GM21529 (cell line): Measurements from ENCODE around the gene RABAC1.
"Not testable (repeated sequence)": the region's sequence is repeated elsewhere in the genome, so short reads cannot be mapped to it uniquely, and the experiment has no call there.

Experiments used
- ATAC-seq: cut with Tn5 transposase; IDR thresholded peaks from one replicate; pipeline ENCODE4 v1.9.1; 2021; ENCODE audit not compliant: unreplicated experiment

The RABAC1 gene, protein sequence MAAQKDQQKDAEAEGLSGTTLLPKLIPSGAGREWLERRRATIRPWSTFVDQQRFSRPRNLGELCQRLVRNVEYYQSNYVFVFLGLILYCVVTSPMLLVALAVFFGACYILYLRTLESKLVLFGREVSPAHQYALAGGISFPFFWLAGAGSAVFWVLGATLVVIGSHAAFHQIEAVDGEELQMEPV

GRCh38 chr19:41959056-41960053 lies at the start of gene RABAC1:
Gene RABAC1 (minus strand): TSS chr19:41959321. CDS start chr19:41959292, 29 bp downstream.
- ATAC-seq, result peak; percentile 77

DNA sequence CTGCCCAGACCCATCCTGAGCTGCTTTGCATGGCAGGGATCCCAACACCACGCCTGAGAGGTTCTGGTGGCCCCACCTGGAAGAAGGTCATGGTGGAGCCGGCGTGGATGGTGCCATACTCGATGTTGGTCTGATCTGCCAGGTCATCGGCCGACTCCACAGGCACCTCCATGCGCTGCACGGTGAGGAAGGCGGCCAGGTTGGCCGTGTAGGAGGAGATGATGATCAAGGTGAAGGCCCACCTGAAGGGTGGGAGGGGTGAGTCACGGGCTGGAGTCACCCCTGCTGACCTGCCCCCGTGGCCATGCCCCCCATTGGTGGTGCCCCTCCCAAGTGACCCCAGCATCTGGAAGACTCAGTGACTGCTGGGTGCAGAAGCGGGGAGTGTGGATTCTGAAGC lies 47.4 kb upstream of the RABAC1 start:
- no peak for ATAC-seq

GRCh38 chr19:42005504-42005903 lies 46.4 kb upstream of the RABAC1 start:
- ATAC-seq, result no peak

GRCh38 chr19:42003506-42004294 lies 44.6 kb upstream of the RABAC1 start:
- ATAC-seq, result no peak

- no peak for ATAC-seq
These were observed 40.7 kb upstream of the RABAC1 start for GRCh38 chr19:41999878-42000208.

DNA sequence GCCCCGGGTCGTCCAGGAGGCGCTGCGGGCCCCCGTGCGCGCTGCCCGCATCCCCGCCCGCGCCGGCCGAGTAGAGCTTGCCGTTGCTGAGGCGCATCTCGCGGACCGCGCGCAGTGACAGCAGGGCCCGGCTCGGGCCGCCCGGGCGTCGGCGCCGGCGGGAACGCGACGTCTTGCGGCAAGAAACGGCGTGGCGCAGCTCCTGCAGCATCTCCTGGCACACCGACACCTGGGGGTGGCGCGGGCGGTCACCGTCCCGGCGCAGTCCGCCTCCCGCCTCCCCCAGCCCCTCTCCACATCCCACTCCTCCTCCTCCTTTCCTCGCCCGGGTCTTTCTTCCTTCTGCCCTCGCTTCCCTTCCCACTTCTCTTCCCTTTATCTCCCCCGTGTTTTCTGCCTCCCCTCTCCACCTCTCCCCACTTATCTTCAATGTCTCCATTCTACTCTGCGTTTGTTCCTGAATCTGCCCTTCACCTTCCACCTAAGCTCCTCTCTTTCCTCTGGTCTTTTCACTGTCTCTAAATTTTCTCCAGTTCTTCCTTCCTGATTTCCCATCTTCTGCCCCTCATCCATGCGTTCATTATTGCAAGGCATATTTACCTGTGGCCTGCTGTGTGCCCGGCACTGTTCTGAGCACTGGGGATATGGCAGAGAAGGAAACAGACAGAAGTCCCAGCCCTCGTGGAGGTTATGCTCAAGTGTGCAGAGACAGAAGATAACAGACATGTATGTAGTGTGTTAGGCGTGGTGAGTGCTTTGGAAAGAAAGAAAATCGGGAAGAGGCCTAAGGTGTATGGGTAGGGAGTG lies 40.2 kb upstream of the RABAC1 start:
- ATAC-seq, result no peak

DNA sequence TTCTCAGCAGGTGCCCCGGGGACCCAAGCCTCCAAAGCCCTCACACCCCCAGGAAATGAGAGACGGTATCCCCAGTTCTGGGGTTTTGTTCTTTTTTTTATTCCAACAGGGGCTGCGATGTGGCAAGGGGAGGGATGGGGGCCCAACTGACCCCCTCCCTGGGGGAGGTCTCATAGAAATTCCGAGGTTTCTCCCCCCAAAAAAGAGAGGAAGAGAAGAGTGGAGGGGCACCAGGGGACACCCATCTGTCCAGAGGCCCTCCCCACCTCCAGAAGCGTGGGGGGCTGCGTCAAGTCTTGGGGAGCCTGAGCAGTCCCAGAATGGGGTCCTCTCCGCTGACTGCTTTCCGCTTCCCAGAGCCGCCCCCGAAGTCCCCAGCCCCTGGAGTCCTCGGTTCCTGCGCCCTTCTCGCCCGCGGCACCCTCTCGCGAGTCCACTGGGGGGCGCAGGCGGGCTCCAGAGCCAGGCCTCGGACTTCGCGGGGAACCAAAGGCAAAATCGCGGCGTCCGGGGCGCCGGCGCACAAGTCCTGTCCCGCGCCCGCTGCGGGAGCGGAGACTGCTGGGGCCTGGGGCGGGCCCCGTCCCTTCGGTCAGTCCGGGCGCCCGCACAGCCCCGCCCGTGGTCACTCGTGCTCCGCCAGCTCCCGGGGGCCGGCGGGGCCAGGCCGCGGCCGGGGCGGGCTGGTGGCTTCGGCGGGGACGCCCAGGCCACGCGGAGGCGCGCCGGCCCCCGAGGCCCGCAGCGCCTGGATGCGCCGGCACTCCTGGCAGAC lies 39.3 kb upstream of the RABAC1 start:
- ATAC-seq, result no peak

- no peak for ATAC-seq
These were observed 38.7 kb upstream of the RABAC1 start for GRCh38 chr19:41997851-41998229.

- no peak for ATAC-seq
These were observed 38.2 kb upstream of the RABAC1 start for GRCh38 chr19:41997121-41997850.

DNA sequence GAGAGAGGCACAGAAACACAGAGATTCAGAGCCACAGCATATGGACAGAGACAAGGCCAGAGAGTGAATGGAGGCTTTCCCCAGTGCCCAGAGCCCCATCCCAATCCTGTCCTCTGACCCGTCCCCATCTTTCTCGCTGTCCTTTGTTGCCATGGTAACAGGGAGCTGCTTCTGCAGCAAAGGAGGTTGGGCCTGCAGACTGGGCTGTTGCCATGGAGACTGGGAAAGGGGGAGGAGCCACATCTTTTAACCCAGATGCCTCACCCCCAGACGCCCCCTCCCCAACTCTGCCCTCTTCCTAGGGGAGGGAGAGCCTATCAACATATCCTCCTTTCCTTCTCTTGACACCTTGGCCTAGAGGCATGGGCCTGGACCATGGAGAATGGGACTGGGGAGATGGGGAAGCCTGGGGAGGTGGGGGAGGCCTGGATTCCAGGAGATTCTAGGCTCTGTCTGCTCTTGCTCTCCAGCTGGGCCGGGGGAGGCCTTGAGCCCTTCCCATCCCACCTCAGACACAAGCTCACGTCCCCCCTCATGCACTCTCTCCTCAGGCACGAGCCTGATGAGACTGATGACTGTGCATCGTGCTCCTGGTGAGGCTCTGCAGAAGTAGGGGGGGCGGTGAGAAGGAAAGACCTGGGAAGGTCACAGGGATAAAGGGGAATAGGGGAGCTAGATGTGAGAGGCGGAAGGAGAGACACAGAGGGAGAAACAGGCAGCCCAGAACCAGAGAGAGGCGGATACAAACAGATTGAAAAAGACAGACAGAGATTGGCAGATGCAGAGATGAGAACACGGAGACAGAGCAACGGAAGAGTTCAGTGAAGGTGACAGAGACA lies 37.1 kb upstream of the RABAC1 start:
- no peak for ATAC-seq

DNA sequence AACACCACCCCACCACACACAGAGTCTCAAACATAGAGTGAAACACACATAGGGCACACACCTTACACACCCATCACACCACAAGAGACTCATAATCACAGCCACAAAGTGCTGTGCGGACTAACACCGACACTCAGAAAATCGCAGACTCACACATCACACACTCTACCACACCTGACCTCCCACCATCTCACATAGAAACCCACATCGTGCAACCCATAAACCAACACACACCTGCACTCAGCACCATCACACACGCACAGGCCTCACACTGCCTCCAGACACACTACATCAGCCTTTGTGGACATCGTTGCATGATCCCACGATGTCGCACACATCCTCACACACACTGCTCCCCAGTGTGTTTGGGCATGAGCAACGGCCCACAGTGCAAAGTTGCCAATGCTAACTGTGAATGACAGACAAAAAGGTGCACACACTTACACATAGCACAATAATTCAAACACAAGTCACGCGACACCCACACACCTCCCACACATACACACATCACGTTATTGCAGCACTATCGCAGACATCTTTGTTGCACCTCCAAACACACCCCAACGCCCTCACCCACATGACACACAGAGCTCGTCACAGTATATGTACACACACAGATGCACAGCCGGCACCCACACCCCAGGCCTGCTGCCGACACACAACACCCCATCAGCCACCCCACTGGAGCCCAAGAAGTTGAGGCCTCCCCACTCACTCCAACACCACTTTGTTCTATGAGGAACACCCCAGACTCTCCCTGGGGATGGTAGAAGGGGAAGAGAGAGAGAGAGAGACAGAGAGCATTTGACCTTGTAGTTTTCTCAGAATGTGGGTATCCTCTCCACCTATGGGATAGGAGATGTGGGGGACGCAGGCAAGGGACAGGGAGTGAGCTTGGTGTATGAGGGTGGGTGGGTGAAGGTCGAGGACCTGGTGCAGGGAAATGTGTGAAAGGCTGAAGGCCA lies 36.2 kb upstream of the RABAC1 start:
- ATAC-seq, result no peak

DNA sequence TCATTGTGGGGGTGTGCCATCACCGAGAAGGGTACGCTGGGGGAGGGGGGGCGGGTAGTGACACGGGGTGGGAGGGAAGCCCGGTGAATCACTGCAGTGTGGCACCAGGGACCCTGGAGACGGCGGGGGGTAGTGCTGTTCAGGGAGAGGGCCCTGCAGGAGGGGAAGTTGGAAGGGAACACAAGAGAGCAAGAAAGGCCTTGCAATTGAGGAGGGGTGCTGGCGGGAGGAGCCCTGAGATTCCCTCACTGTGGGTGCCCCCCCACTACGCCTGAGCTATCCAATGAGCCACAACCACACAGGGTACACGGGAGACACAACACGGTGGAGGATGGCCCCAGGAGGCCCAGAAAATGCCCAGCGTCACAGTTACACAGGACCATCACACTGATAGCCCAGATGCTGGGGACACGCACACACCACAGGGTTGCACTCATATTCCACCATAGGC lies 35.4 kb upstream of the RABAC1 start:
- no peak for ATAC-seq

DNA sequence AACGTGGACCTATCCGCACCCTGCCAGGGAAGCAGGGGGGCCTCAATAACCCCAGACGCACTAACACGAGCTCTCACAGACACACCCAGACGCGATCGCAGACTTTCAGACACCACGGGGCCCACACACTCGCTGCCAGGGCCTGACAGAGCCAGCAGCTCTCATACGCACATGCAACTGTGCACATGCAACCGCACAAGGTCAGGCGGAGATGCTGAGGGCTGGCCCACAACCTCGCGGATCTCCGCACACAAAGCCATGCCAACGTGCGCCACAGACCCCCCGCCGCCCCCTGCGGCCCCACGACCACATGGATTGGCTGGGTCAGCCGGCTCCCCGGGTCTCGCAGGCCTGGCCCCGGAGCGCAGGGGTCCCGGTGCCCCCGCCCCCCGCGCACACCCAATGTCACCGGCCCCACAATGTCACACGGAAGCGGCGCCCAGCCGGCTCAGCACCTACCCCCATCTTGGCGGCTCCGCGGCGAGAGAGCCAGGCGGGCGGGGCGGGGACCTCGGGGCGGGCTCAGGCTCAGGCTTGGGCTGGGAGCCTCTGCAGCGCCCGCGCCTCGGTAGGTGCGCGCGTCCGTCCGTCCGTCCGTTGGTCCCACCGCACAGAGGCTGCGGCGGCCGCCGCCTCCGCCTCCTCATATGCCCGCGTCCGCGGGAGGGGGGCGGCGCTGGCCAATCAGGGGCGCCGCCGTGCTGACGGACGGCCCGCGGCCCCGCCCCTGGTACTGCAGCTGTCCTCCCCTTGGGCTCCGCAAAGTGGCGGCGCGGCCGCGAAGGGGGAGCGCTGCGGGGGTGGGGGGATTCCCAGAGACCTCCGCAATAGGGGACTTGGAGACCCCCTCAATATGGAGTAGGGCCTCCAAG lies 34.7 kb upstream of the RABAC1 start, which contains the start of gene ATP1A3:
Gene ATP1A3 (minus strand): TSS at position 619 of the 872 bp plus-strand sequence. CDS start 154 bp downstream, at position 465.
- ATAC-seq, result no peak

- not testable (repeated sequence) for ATAC-seq
These were observed 32.9 kb upstream of the RABAC1 start for GRCh38 chr19:41991925-41992569.

DNA sequence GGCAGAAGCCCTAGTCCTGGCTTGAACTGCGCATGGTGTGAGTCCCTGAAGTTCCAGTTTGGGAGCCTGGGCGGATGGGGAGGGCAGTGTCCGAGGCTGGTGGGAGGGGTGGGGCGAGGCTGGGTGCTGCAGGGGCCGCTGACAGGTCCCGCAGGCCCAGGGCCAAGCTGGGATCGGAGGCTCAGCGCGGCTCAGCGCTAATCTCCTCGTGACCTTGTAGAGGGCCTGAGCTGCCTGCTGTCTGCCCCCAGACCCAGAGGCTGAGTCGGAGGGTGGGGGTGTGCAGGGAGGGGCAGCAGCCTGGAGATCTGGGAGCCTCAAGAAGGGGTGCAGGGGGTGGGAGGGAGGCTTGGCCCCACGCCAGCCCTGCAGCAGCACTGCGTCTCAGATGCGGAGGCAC lies 31.9 kb upstream of the RABAC1 start:
- ATAC-seq, result no peak

DNA sequence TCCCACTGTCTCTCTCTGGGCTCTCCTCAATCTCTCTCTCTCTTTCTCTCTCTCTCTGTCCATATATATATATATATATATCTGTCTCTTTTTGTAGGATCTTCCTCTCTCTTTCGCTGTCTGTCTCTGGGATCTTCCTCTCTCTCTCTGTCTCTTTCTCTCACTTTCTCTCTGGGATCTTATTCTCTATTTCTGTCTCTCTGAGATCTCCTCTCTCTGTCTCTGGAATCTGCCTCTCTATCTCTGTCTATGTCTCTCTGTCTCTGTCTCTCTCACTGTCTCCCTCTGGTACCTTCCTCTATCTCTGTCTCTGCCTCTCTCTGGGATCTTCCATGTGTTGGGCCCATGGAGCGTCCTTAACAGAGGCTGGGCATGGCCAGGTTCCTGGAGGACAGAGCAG lies 31.5 kb upstream of the RABAC1 start:
- ATAC-seq, result no peak
